NCI-H345 treated with DMSO at 0.1 percent for 48 hours (cell line): ENCODE measurements around the gene ABLIM2.
"Not testable (repeated sequence)": the region's sequence is repeated elsewhere in the genome, so short reads cannot be mapped to it uniquely, and the experiment has no call there.

Experiments
- DNase-seq: peaks from one replicate; lab custom pipeline; 2025; ENCODE audit not compliant: unreplicated experiment; lab: John Stamatoyannopoulos, UW

ABLIM2 gene

GRCh38 chr4:8142556-8142955 is 16.1 kb downstream of the ABLIM2 start:
- no peak for DNase-seq

- no peak for DNase-seq
Observed at GRCh38 chr4:8141935-8142334, 16.7 kb downstream of the ABLIM2 start.

- no peak for DNase-seq
Observed at GRCh38 chr4:8140915-8141314, 17.7 kb downstream of the ABLIM2 start.

- not testable (repeated sequence) for DNase-seq
Observed at GRCh38 chr4:8139726-8140125, 18.9 kb downstream of the ABLIM2 start.

GRCh38 chr4:8136972-8137710 is 21.5 kb downstream of the ABLIM2 start:
- DNase-seq, result no peak

GRCh38 chr4:8136529-8136928 is 22.1 kb downstream of the ABLIM2 start:
- DNase-seq, result no peak

GRCh38 chr4:8135666-8136065 is 22.9 kb downstream of the ABLIM2 start:
- DNase-seq, result no peak

- DNase-seq, result no peak
Observed at GRCh38 chr4:8133897-8134563, 24.6 kb downstream of the ABLIM2 start.

- DNase-seq, result no peak
Observed at GRCh38 chr4:8132947-8133705, 25.5 kb downstream of the ABLIM2 start.

- DNase-seq, result no peak
Observed at GRCh38 chr4:8132400-8132799, 26.2 kb downstream of the ABLIM2 start.

- no peak for DNase-seq
Observed at GRCh38 chr4:8131826-8132225, 26.8 kb downstream of the ABLIM2 start.

GRCh38 chr4:8131210-8131609 is 27.4 kb downstream of the ABLIM2 start:
- DNase-seq, result no peak

GRCh38 chr4:8130346-8131066 is 28.1 kb downstream of the ABLIM2 start:
- DNase-seq, result no peak

GRCh38 chr4:8129785-8130184 is 28.8 kb downstream of the ABLIM2 start:
- DNase-seq, result no peak

GRCh38 chr4:8129136-8129535 is 29.5 kb downstream of the ABLIM2 start:
- no peak for DNase-seq

GRCh38 chr4:8128100-8128856 is 30.3 kb downstream of the ABLIM2 start:
- DNase-seq, result no peak

- no peak for DNase-seq
Observed at GRCh38 chr4:8127051-8127826, 31.4 kb downstream of the ABLIM2 start.

GRCh38 chr4:8126523-8126922 is 32.1 kb downstream of the ABLIM2 start:
- no peak for DNase-seq

GRCh38 chr4:8125526-8126056 is 33.0 kb downstream of the ABLIM2 start:
- no peak for DNase-seq

GRCh38 chr4:8123870-8124269 is 34.7 kb downstream of the ABLIM2 start:
- no peak for DNase-seq
